ENCODE results near the gene PPP2R2B.
A peak's percentile ranks its signal among the peaks of the same experiment; 100 is the strongest.

The PPP2R2B gene

DNA sequence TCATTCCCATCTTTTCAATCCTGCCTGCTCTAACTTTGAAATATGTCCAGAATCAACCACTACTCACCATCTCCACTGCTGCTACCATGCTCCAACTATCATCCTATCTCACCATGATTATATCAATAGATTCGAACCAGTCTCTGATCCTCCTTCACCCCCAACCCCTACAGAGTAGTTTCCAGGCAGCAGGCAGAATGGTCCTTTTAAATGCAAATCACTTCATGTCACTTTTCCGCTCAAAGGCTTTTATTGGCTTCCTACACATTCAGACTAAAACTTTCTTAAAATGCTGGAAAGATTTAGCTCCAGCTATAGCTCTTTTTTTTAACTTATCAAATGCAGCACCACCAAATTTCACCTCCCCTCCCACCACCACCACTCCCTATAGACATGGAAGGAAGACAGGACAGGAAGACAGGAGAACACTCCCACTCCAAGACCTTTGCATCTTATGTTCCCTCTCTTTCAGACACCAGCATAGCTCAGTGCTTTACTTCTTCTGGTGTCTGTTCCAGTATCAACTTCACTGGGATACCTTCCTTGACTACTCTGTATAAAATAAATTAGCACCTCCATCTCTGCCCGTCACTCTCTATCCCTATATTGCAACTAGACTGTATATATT is 9.9 kb upstream of the PPP2R2B start:
- no peak for DNase-seq (ENCODE audit: low spot score)

DNA sequence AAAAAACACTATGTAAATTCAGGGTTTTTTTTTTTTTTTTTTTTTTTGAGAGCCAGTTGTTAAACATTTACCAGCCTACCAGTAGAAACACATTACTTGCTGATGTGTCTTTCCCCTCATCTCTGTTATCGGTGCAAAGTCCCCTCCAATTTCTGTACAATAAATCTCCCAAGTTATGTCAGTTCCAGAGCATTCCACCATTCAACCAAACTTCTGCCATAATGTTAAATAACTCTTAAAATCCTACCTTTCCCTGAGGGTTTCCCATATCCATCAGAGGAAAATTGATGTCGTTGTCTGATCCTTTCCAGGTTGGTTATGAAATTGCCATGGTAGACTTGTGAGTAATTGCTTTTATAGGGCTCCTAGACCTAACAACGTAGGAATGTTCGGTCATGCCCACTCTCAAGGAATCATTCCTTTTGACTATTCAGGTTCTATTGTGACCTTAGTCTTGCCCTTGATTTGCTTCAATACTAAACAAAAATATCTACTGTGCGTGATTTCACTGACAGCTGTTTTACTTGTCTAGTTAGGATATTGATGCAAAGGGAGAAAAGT is 5.6 kb upstream of the PPP2R2B start:
- no peak for DNase-seq (ENCODE audit: low spot score)

DNA sequence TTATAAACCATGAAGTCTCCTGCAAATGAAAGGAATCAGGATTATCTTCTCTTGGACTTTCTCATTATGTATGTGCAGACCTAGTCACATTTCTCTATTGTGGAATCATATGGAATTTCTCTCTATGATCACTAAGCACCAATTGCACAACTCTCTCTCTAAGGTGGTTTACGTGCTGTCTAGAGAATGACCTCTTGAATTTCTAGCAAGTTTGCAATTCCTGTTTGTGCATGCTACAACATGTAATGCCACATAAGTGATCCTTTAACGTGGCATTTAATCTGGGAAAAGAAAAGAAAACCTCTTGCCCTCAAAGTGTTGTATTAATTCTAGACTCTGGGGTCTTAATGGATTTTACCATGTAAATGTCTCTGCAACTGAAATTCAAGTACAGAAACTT is 5.0 kb upstream of the PPP2R2B start:
- DNase-seq (ENCODE audit: low spot score): no peak

DNA sequence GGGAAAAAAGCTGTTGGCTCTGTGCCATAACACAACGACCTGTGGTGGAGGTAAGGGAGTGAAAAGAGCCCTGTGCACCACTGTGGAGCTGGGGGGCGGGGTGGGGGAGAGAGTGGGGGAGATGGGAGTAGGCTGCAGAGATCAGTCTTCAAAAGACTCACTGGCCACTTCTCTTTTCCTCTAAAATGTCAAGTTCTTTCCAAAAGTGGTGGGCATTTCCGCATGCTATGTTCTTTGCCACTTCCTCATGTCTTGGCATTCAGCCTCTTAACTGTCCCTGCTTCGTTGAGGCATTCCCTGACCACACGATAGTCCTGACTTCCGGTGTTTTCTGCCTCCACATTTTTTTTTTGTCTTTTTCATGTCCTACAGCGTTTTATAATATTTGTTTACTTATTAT is 2.4 kb upstream of the PPP2R2B start:
- DNase-seq (ENCODE audit: low spot score): no peak

DNA sequence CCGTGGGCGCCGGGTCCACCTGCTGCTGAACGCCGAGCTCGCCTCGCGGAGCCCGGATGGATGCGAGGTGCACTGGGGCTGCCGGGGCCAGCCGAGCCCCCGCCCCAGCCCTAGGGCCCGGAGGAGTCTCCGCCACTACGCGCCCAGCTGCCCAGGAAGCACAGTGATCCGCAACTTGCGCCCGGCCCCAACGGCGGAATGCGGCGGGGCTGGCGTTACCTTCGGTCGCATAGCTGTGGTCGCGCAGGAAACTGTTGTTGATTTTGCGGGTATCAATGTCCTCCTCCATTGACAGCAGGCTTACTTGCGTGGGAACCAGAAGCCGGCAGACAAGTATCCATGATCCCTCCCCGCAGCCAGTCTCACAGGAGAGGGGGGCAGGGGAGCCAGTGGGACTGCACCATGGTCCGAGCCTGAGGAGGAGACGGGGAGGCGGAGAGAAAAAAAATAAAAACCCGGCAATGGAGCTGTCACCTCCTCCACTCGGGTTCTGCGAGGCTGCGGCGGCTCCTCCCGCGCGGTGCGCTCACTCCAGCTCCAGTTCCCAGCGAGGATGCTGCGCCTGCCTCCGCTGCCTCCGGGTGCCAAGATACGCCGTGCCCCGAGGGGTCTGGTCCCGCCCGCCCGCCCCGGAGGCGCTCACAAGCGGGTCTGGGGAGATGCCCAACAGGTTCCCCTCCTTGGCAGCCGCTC is 628 bp downstream of the PPP2R2B start:
- DNase-seq (ENCODE audit: low spot score): peak; percentile 11

DNA sequence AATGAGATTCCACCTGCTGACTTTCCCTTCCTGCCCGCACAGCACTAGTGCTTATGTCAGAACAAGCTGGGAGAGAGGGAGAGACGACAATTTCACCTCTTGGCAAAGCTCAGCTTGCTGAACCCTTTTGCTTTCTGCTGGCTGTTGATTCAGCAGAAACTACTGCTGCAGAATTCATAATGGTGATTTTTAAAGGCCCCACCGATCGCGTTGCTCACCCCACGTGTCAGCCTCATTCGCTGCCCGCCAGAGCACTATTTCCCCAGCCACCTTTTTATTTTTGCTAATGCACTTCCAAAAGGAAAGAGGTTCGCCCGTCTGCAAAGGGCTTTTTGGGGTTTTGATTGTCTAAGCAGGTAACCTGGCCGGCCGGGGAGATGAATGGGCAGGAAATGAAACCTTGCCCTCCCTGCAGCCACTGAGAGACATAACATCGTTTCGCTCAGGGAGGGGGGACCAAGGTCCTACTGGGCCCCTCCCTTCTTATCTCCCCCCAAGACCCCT is 1.3 kb downstream of the PPP2R2B start:
- DNase-seq (ENCODE audit: low spot score): no peak

DNA sequence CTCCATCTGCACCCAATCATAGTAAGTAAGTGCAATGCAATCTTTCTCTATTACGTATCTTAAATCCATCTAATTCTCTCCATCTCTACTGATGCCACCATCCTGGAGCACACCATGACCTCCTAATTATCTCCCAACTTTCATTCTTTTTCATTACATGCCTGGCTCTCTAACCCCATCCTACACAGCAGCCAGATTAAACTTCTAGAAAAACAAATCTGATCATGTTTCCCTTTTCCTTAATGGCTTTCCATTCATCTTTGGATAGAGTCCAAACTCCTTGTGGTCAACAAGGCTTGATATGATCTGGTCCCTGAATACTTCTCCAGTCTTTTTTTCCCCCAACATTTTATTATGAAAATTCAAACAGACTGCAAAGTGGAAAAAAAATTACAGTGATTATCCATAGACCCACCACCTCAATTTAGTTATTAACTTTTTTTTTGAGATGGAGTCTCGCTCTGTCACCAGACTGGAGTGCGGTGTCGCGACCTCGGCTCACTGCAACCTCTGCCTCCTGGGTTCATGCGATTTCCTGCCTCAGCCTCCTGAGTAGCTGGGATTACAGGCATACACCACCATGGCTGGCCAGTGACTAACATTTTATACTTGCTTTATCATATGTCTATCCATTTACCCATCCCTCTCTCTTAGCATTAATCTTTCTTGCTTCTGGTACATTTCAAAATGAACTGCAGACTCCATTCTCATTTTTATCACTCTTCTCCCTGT is 5.2 kb downstream of the PPP2R2B start:
- no peak for DNase-seq (ENCODE audit: low spot score)

DNA sequence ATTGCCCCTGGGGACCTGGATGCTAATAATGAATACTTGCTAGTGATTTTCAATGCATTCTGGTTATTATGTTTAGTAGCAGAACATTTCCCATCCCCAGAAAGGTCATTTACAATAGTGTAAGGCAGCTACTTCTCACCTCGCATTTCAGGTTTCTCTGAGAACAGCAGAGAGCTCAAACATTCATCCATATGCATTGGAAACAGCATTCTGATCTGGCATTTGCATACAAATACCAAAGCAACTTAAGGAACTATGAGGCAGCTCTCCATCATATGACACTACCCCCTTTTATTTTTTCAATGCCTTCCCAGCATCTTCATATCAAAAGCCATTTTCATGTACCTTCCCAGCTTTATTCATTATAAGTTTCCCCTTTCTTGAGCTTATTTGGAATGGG is 6.4 kb downstream of the PPP2R2B start:
- no peak for DNase-seq (ENCODE audit: low spot score)

DNA sequence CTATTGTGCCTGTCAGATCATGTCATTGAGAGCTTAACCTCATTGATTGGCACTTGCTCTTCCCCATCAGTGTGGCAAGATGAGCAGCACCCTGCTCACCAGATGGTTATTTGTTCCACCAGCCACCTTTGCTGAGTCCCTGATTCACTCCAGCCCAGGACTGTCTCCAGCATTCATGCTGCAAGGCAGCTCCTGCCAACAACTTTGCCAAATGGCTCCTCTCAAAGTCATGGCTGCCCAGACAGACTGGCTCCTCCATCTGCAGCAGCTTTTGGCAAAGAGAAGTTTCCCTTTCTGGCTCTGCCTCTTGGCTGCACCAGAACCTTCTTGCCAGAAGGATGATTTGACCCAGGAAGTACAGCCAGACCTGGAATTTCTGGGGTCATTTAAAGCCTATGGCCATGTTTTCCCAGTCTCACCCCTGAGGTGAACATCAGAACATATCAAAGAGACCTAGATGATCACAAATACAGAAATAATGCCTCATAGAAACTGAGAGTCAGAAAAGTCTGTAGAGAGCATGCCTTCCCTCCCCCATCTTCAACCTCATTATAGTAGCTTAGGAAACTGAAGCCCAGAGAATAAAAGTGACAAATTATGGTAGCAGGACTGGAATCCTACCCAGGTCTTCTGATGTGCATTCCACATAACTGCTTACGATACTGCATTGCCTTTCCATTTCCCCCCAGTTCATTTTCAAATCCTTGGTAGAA is 10.4 kb downstream of the PPP2R2B start:
- DNase-seq (ENCODE audit: low spot score): no peak

DNA sequence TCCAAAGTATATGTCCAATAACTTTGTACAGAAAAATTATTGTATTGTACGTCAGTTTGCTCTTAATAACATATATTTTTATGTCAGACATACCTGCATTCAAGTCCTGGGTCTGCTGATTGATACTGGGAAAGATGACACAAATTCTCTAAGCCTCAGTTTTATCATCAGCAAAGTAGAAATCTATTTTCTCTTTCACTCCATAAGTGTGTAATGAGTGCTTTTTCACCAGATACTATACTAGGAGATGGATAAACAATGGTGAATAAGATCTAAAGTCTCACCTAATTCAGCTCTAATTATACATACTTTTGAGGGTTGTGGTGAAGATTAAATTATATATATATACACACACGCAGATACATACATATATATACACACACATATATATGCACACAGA is 12.3 kb downstream of the PPP2R2B start:
- DNase-seq (ENCODE audit: low spot score): no peak

DNA sequence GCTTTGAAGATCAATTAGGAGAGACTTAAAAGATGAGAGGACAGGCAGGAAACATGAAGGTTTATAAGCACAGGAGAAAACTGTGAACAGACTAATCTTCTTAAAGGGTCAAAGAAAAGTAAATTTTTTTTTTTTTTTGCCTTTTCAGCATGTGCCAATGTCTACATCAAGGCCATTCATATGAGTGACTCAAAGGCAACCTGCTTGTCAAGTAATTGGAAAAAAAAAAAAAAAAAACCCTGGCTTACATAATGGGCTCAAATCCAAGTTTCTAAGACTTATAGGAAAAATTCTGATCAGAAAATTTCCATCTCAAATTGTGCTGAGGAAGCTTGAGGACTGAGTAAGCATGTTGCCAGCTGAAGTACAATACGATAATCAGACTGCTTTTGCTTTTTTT is 15.9 kb downstream of the PPP2R2B start:
- no peak for DNase-seq (ENCODE audit: low spot score)

DNA sequence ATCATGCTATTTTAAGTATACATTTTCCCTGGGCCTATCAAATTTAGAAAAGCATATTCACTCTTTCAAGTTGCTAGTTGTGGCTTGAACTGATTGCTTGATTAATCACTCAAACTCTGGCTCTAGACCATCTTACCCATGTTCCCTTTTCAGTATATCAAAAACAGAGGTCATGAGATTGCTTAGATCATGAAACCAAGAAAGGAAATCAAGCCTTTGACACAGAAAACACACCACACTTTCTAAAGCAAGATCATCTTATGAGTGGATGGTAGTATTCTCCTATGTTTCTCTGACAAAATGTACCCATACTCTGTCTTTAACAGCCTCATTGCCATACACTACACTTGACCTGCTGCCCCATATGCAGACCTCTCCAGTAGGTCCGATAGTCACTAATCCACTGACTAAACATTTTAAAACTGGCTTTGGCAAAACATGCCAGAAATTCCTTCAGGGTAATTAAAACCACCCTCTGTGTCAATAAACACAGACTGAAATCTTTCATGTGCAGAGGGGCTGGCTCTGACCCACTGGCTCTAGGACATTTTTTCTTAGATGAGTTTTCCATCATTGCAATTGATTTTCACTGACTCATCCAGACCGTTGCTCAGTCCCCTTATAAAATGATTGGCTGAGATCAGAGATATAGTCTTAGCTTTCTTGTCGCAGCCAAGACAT is 18.2 kb downstream of the PPP2R2B start:
- no peak for DNase-seq (ENCODE audit: low spot score)

DNA sequence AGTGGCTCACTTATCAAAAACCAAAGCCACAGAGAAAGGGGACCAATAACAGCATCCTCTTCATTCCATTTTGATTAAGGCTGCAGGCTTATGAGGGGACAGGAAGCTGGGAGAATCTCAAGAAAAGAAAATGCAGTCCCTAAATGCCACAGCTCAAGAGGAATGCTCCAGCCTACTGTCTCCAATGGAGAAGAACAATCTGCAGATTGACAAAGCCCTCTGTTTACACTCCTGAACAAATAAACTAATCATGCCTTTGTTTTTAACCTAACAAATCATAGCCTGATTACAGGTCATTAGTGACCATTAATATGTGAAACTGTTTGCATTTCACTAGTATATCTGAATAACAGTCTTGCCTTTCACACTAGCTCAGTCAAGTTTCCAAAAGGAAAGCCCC is 26.5 kb downstream of the PPP2R2B start:
- DNase-seq (ENCODE audit: low spot score): no peak

DNA sequence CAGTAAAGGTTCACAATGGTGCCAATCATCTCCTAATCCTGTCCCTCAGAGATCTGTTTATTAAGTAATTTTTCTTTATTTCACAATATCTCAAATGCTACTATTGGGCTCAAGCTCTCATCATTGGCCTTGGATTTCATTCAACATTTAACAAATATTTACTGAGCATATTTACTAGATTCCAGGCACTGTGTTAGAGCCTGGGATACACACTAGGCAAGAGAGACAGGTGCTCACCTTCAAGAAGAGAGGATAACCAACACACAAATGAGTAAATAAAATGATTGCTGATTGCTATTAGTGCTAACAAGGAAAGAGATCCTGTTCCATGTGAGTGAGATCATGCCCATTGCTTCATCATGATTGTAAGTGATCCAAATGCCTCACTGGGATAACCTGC is 27.4 kb downstream of the PPP2R2B start:
- no peak for DNase-seq (ENCODE audit: low spot score)

DNA sequence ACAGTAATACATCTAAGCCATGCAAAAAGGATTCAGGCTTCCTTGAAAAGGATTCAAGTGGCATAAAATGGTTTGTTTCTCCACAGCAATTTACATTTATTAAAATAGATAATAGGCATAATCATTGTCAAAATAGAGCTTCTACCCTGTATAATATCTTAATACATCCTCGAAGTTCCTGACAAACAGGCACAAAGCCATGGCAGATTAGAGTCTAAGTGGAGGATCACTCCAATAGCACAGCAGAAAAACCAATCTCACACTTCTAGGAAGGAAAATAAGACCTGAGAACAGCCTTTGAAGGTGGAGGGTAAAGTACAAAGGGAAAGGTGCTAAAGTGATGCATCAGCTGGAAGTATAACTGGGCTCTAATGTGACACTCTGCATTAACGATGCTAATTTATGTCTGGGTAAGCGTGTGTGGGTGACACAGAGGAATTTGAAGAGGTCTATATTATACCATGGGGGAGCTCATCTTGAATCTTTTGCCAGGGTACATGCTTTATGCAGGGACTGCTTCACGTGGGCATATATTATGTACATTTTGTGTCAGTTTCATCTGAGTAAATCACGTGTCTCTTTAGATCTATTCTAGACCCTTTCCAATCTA is 28.8 kb downstream of the PPP2R2B start:
- DNase-seq (ENCODE audit: low spot score): no peak

DNA sequence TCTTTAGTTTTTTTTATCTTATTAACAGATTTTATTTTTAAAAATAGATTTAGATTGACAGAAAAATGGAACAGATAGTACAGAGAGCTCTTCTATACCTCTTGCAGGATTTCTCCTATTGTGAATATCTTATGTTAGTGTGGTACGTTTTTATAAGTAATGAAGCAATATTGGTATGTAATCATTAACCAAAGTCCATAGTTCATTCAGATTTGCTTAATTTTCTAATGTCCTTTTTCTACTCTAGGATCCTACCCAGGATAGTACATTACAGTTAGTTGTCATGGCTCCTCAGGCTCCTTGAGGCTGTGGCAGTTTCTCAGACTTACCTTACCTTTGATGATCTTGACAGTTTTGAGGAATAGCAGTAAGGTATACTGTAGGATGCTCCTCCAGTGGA is 30.4 kb downstream of the PPP2R2B start:
- no peak for DNase-seq (ENCODE audit: low spot score)

DNA sequence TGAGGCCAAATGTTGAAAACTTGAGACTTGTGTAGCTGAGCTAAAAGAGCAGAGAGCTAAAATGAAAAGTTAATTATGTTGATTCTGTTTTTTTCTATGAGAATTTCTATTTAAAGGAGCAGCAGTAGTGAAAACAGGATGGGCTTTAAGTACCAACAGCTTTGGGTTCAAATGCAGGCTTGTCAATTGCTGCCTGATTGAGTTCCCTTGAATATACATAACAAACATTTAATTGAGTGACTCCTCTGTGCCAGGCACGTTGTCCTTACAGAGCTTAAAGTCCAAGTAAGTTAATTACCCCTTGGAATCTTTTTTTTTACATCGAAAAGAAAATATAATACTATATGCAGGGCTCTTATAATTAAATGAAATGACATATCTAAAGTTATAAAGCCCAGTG is 38.5 kb downstream of the PPP2R2B start:
- DNase-seq (ENCODE audit: low spot score): no peak

DNA sequence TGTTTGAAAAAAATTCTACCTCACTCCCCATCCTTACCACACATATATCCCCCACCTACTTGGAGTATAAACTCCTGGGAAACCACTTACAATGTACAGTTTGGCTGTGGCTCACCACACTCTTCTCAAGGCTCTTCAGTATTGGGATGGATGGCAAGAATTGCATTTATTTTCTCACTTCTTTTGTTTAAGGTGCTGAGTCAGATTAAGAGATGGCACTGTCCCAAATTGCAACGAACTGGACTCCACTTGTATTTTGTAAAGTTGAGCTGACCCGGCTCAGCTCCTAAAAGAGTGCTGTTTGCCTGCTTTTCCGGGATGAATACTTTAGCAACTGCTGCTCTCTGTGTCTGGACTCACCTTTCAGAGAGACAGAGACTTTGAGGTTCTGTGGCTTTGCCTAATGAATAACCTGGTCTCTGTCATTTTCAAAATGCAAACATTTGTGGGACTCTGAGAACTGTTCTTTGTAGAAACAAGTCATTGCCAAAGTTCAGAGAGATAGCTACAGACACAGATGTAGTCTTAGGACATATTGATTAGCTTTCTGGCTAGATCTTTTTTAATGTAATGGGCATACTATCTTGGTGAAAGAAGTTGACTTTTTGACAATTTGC is 42.2 kb downstream of the PPP2R2B start:
- DNase-seq (ENCODE audit: low spot score): no peak

DNA sequence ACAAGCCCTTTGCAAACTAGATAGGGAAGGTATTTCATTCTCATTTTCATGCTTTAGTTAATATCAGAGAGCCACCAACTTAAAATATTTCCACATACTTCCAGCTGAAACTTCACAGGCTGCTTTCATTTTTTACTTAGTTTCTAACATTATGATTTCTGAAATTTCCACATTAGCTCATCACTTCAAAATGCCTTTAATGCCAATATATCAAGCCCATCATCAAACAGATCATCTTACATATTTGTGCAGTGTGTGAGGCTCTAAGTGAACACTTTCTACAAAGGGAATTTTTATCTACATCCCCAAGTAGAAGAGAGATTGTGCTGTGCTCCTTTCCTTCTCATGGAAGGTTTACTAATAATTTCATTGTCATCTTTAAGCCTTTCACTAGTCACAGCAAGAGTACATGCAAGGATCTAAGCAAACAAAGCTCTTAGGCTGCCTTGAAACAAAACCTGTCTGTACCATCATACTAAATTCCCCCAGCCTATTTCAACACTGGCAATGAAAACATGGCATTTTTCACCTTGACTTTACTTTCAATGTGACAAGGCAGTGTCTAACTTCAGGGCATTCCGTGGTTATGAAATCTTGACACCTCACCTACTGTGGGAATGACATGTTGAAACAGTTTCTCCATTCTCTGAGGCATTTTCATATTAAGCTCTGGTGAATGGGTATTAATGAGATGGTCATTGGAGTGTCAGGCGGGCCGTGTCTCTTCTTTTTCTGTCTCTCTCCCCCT is 45.4 kb downstream of the PPP2R2B start:
- DNase-seq (ENCODE audit: low spot score): no peak

DNA sequence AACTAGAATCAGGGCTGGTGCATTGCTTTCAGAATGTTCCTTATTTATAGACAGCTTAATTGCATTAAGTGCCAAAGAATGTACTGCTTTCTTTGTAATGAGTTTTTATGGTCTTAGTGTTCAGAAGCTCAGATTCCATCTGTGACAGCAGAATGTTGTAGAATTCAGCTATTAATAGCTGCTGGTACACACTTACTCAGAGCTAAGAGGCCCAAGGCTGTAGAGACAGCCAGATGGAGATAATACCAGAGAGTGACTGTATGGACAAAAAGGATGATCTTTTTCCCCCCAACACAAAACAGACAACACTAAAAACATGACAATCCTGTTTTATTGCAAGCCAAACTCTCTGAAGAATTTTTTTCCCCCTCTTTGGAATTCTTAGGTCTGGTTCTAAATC is 50.2 kb downstream of the PPP2R2B start:
- DNase-seq (ENCODE audit: low spot score): no peak
